HG02571 (cell line): ENCODE measurements around the gene TSPEAR.
"Not testable (repeated sequence)": the region's sequence is repeated elsewhere in the genome, so short reads cannot be mapped to it uniquely, and the experiment has no call there.

Source experiments
- ATAC-seq: cut with Tn5 transposase; IDR thresholded peaks from one replicate; pipeline ENCODE4 v1.9.1; 2021; ENCODE audit warnings: mild to moderate bottlenecking, moderate library complexity; ENCODE audit not compliant: unreplicated experiment

TSPEAR gene

GRCh38 chr21:44593598-44594405 lies 117.6 kb downstream of the TSPEAR start:
- ATAC-seq, result no peak

GRCh38 chr21:44592446-44593311 lies 118.7 kb downstream of the TSPEAR start, which contains the start of gene KRTAP10-6:
Gene KRTAP10-6 (minus strand): TSS chr21:44592505. CDS start chr21:44592484, 21 bp downstream.
- ATAC-seq, result no peak

- not testable (repeated sequence) for ATAC-seq
These were observed 119.6 kb downstream of the TSPEAR start for GRCh38 chr21:44591801-44592130.

- not testable (repeated sequence) for ATAC-seq
These were observed 120.2 kb downstream of the TSPEAR start for GRCh38 chr21:44590897-44591800.

- ATAC-seq, result no peak
These were observed 121.1 kb downstream of the TSPEAR start for GRCh38 chr21:44590311-44590721.

GRCh38 chr21:44589586-44590305 lies 121.6 kb downstream of the TSPEAR start:
- ATAC-seq, result no peak

GRCh38 chr21:44589094-44589493 lies 122.3 kb downstream of the TSPEAR start:
- ATAC-seq, result no peak

- ATAC-seq, result no peak
These were observed 125.5 kb downstream of the TSPEAR start for GRCh38 chr21:44585892-44586291.

GRCh38 chr21:44583800-44584147 lies 127.6 kb downstream of the TSPEAR start:
- ATAC-seq, result no peak

GRCh38 chr21:44583089-44583799 lies 128.1 kb downstream of the TSPEAR start:
- ATAC-seq, result no peak

- no peak for ATAC-seq
These were observed 129.3 kb downstream of the TSPEAR start for GRCh38 chr21:44582055-44582454.

- no peak for ATAC-seq
These were observed 130.2 kb downstream of the TSPEAR start for GRCh38 chr21:44581158-44581557.

- ATAC-seq, result not testable (repeated sequence)
These were observed 131.0 kb downstream of the TSPEAR start, which contains the start of gene KRTAP10-5 for GRCh38 chr21:44580231-44580821. Gene KRTAP10-5 (minus strand): TSS chr21:44580604. CDS start chr21:44580578, 26 bp downstream.

- no peak for ATAC-seq
These were observed 131.6 kb downstream of the TSPEAR start for GRCh38 chr21:44579833-44580144.

GRCh38 chr21:44579056-44579832 lies 132.1 kb downstream of the TSPEAR start:
- no peak for ATAC-seq

- no peak for ATAC-seq
These were observed 132.9 kb downstream of the TSPEAR start for GRCh38 chr21:44578371-44579055.

GRCh38 chr21:44576025-44576420 lies 135.3 kb downstream of the TSPEAR start:
- ATAC-seq, result no peak
